GM10266 (cell line): Measurements from ENCODE around the gene GDF2.

ENCODE experiments used
- DNase-seq: peaks from one replicate; pipeline ENCODE4 v3.0.0; 2012; ENCODE audit errors: extremely low spot score
- CTCF ChIP-seq: IDR thresholded peaks from 2 replicates; pipeline ENCODE4 v1.5.1; 2012; ENCODE audit warnings: mild to moderate bottlenecking, low read depth; ENCODE audit not compliant: control insufficient read depth, insufficient read depth; ENCODE audit errors: missing control alignments

The GDF2 gene

GRCh38 chr10:47332946-47333345 is 10.7 kb downstream of the GDF2 start:
- no peak for DNase-seq
- no peak for TF ChIP-seq CTCF

GRCh38 chr10:47333532-47333931 is 11.3 kb downstream of the GDF2 start:
- TF ChIP-seq CTCF, result no peak
- DNase-seq, result no peak

- TF ChIP-seq CTCF, result no peak
- no peak for DNase-seq
Observed at GRCh38 chr10:47334466-47335295, 12.4 kb downstream of the GDF2 start.

GRCh38 chr10:47335906-47336305 is 13.7 kb downstream of the GDF2 start:
- DNase-seq, result no peak
- TF ChIP-seq CTCF, result no peak

- no peak for DNase-seq
Observed at GRCh38 chr10:47336387-47337134, 14.3 kb downstream of the GDF2 start.

GRCh38 chr10:47337310-47337709 is 15.1 kb downstream of the GDF2 start:
- TF ChIP-seq CTCF, result no peak
- no peak for DNase-seq

More at GRCh38 chr10:47336387-47337134, 14.3 kb downstream of the GDF2 start:
- TF ChIP-seq CTCF, result no peak
